A549 (cell line): Measurements from ENCODE around the gene ZNF407. TPM values are rescaled to one million over a fixed set of nuclear protein-coding genes. Genes with fewer than 3 reads are reported as not detected.

Experiments used
- ATAC-seq, 2 experiments: fragments of 200-7000 bp in 1 of 2; fragments of >200 bp in 1 of 2; cut with Nextera tagmentation in 1 of 2; cut with Tn5 transposase in 1 of 2; 3 replicates each; pipeline versions ENCODE4 v1.8.0 to v1.9.1; 2018 to 2020; ENCODE audit warnings: mild to moderate bottlenecking in 1 of 2, moderate library complexity in 1 of 2
- CTCF ChIA-PET: fragments of 300-600 bp; sonication (Branson Sonifier 250); formaldehyde crosslinking; extraction: SDS; loops from one replicate; lab custom pipeline; 2021; ENCODE audit warnings: antibody characterized with exemption, inconsistent platforms; lab: Yijun Ruan, JAX
- POLR2A ChIA-PET: fragments of 350-600 bp; formaldehyde crosslinking; extraction: SDS; loops from one replicate; lab custom pipeline; 2021; ENCODE audit warnings: antibody characterized with exemption, inconsistent platforms; lab: Yijun Ruan, JAX
- DNase-seq, 2 experiments: peaks; one replicate each; pipeline versions ENCODE4 v3.0.0 to v3.0.0-alpha.2; 2011 to 2016; ENCODE audit warnings: low read depth in 1 of 2, low spot score in 1 of 2
- FAIRE-seq: peaks from 2 replicates; lab custom pipeline; 2011; peaks lifted over from hg19 to GRCh38; lab: Jason Lieb, UNC
- H3K27ac ChIP-seq, 2 experiments: fragments of >200 bp; sonication (Bioruptor Twin); formaldehyde crosslinking; 3 replicates each; pipeline ENCODE4 v1.5.1; 2016 to 2017
- H3K4me1 ChIP-seq: fragments of >200 bp; sonication (Bioruptor Twin); formaldehyde crosslinking; 3 replicates; pipeline ENCODE4 v1.6.1; 2016
- H3K4me2 ChIP-seq: fragments of >200 bp; sonication (Bioruptor Twin); formaldehyde crosslinking; 3 replicates; pipeline ENCODE4 v1.6.1; 2016
- H3K4me3 ChIP-seq: fragments of >200 bp; sonication (Bioruptor Twin); formaldehyde crosslinking; 3 replicates; pipeline ENCODE4 v1.5.1; 2016
- H3K9me3 ChIP-seq: fragments of >200 bp; sonication (Bioruptor Twin); formaldehyde crosslinking; 3 replicates; pipeline ENCODE4 v1.6.1; 2016
- CBX2 ChIP-seq: fragments of 200-600 bp; sonication (generic); IDR thresholded peaks from 2 replicates; pipeline ENCODE4 v1.6.1; 2016; ENCODE audit warnings: low read depth, mild to moderate bottlenecking, borderline replicate concordance
- CTCF ChIP-seq: fragments of >200 bp; sonication (Bioruptor Twin); formaldehyde crosslinking; IDR thresholded peaks from 3 replicates; pipeline ENCODE4 v1.5.1; 2016
- FOSL2 ChIP-seq, 2 experiments: fragments of 450-650 bp in 1 of 2; fragments of >200 bp in 1 of 2; sonication (Bioruptor Twin) in 1 of 2; formaldehyde crosslinking; IDR thresholded peaks; 2 replicates each; pipeline versions ENCODE4 v1.5.0 to v1.6.1; 2016 to 2020; ENCODE audit warnings: mild to moderate bottlenecking in 1 of 2, moderate library complexity in 1 of 2
- FOXS1 ChIP-seq: fragments of 250-450 bp; sonication (Bioruptor Pico); IDR thresholded peaks from 2 replicates; pipeline ENCODE4 v1.5.0; 2020; ENCODE audit warnings: mild to moderate bottlenecking, moderate library complexity
- JUN ChIP-seq, 2 experiments: fragments of >200 bp; sonication (Bioruptor Twin); formaldehyde crosslinking; IDR thresholded peaks; 2 replicates in 1 of 2; 3 replicates in 1 of 2; pipeline ENCODE4 v1.6.1; 2016 to 2017
- JUNB ChIP-seq: fragments of >200 bp; sonication (Bioruptor Twin); formaldehyde crosslinking; IDR thresholded peaks from 2 replicates; pipeline ENCODE4 v1.6.1; 2016
- MAX ChIP-seq: IDR thresholded peaks from 2 replicates; pipeline ENCODE4 v1.6.1; 2012
- NPAS2 ChIP-seq: fragments of 250-450 bp; sonication (Bioruptor Pico); IDR thresholded peaks from 2 replicates; pipeline ENCODE4 v1.8.0; 2022; ENCODE audit warnings: mild to moderate bottlenecking, moderate library complexity, borderline replicate concordance
- PBX3 ChIP-seq: IDR thresholded peaks from 2 replicates; pipeline ENCODE4 v1.6.1; 2012
- POLR2AphosphoS2 ChIP-seq: conservative IDR thresholded peaks from 2 replicates; pipeline ENCODE4 v1.6.1; 2012; ENCODE audit warnings: low read length, improper control_type of control experiment, inconsistent platforms
- RAD21 ChIP-seq, 2 experiments: fragments of >200 bp in 1 of 2; sonication (Bioruptor Twin) in 1 of 2; formaldehyde crosslinking in 1 of 2; IDR thresholded peaks in 1 of 2; conservative IDR thresholded peaks in 1 of 2; 2 replicates in 1 of 2; 3 replicates in 1 of 2; pipeline ENCODE4 v1.6.1; 2012 to 2018; ENCODE audit warnings: inconsistent platforms in 1 of 2
- REST ChIP-seq: fragments of 200-600 bp; sonication (generic); IDR thresholded peaks from 2 replicates; pipeline ENCODE4 v1.6.1; 2016; ENCODE audit warnings: antibody characterized with exemption, mild to moderate bottlenecking, moderate library complexity
- RNF2 ChIP-seq: fragments of 200-600 bp; sonication (generic); IDR thresholded peaks from 2 replicates; pipeline ENCODE4 v1.6.1; 2016; ENCODE audit warnings: low read depth, mild to moderate bottlenecking, antibody characterized with exemption, moderate library complexity, borderline replicate concordance
- SMC3 ChIP-seq: fragments of >200 bp; sonication (Bioruptor Twin); formaldehyde crosslinking; IDR thresholded peaks from 3 replicates; pipeline ENCODE4 v1.6.1; 2018; ENCODE audit warnings: inconsistent platforms
- USF2 ChIP-seq: fragments of 450-650 bp; IDR thresholded peaks from 2 replicates; pipeline ENCODE4 v1.6.1; 2014; ENCODE audit warnings: antibody characterized with exemption
- ZFP36 ChIP-seq: fragments of 450-650 bp; IDR thresholded peaks from 2 replicates; pipeline ENCODE4 v1.6.1; 2014; ENCODE audit warnings: borderline replicate concordance; ENCODE audit not compliant: partially characterized antibody
- WGBS: methylation state at CpG from one replicate; pipeline ENCODE4 v1.1.6; 2017; ENCODE audit errors: missing lambda C conversion rate; 5-methylcytosine and 5-hydroxymethylcytosine counted together
- polyA plus RNA-seq, 4 experiments: library from polyadenylated mRNA; depleted of rRNA in 3 of 4; stranded (reverse); fragments of >200 nt; fragmentation: RNase III in 1 of 4; extraction: RNeasy Plus Mini Kit Qiagen cat#74134 plus additional on column Dnase treatment in 1 of 4; gene quantifications; 2 replicates in 3 of 4; 3 replicates in 1 of 4; pipeline ENCODE4 v1.2.3, GENCODE V29; 2011 to 2017

Gene ZNF407
- polyA plus RNA-seq, 2 of the 4 experiments (the other 2 are of a cell fraction) = 2.5 to 3.0 TPM

- no peak for TF ChIP-seq REST
- no peak for TF ChIP-seq JUNB
Measured at GRCh38 chr18:74550886-74551285, 46.8 kb upstream of the ZNF407 start (continued).

GRCh38 chr18:74551452-74551851 is 46.2 kb upstream of the ZNF407 start:
- Histone ChIP-seq H3K4me3 (no peak overlapping the region), H3K4me1 (no peaks in the 10 kb centered on the region), H3K27ac (no peak overlapping the region), H3K4me2 (no peak overlapping the region), H3K9me3 (0 out of 3 replicates have a peak, but pooled peaks cover 4% of the 10 kb centered on the region)
- DNase-seq = no peak
- ChIA-PET CTCF (interaction anchor here (0.6 to 3.3 kb wide), 23 partner anchors 13 to 469 kb away, joined by 3 to 36 read pairs (median 4); partner anchors contain the start of genes CNDP1 and CNDP2), POLR2A (no interaction called here)
- no peak for FAIRE-seq
- TF ChIP-seq FOSL2 (IDR thresholded peaks at IDR 0.05) (no peak), FOSL2 (CRISPR knock-in tag; IDR thresholded peaks at IDR 0.05) (no peak), MAX (no peak), NPAS2 (CRISPR knock-in tag) (no peak), USF2 (no peak), POLR2AphosphoS2 (no peak), CBX2 (no peak), RAD21 (conservative IDR thresholded peaks at IDR 0.05 in 1 of 2, IDR thresholded peaks at IDR 0.05 in 1 of 2) (no peak), PBX3 (no peak), FOXS1 (CRISPR knock-in tag) (no peak), CTCF (no peak), ZFP36 (no peak), RNF2 (no peak)
- WGBS = 3% methylated on average over 3 of the region's 3 CpGs
- no peak for ATAC-seq

- WGBS = under 1% methylated on average over 5 of the region's 5 CpGs
- CTCF ChIA-PET = interaction anchor here (0.6 to 3.3 kb wide), 25 partner anchors 8 to 469 kb away, joined by 3 to 36 read pairs (median 4); partner anchors contain the start of genes CNDP1 and CNDP2
- DNase-seq (peak; percentile 70 to 71), FAIRE-seq (no peak)
- H3K9me3 ChIP-seq = 0 out of 3 replicates have a peak, but pooled peaks cover 4% of the 10 kb centered on the region
- no peak overlapping the region for H3K4me2 ChIP-seq
- H3K4me3 ChIP-seq = no peak overlapping the region
- POLR2A ChIA-PET = no interaction called here
- TF ChIP-seq CBX2 (no peak), JUN (IDR thresholded peaks at IDR 0.05) (no peak), RAD21 (conservative IDR thresholded peaks at IDR 0.05 in 1 of 2, IDR thresholded peaks at IDR 0.05 in 1 of 2) (peak; percentile 74 to 79), SMC3 (peak; percentile 43; the same call in 2 of the 3 replicates), CTCF (peak; percentile 70)
- TF ChIP-seq, all 56 proteins: peak for 3
- Histone ChIP-seq H3K27ac (no peak overlapping the region), H3K4me1 (no peaks in the 10 kb centered on the region)
- peak; percentile 98 to 100 for ATAC-seq
Measured at GRCh38 chr18:74551936-74552555, 45.6 kb upstream of the ZNF407 start.
